ENCODE results near the gene BRI3.
A peak's percentile ranks its signal among the peaks of the same experiment; 100 is the strongest.

The BRI3 gene

GRCh38 chr7:98280791-98281756, at the start of gene BRI3:
TSS of gene BRI3 (plus strand) at chr7:98281686. CDS start at chr7:98281796, 110 bp downstream.
- DNase-seq (ENCODE audit: low spot score): peak; percentile 93
- H3K4me3 ChIP-seq: peak within 1 kb of the TSS; percentile 99
- peak within 1 kb of the TSS; percentile 93 to 100 for H3K27ac ChIP-seq
- no peak for TF ChIP-seq CTCF (IDR thresholded peaks at IDR 0.05)

DNA sequence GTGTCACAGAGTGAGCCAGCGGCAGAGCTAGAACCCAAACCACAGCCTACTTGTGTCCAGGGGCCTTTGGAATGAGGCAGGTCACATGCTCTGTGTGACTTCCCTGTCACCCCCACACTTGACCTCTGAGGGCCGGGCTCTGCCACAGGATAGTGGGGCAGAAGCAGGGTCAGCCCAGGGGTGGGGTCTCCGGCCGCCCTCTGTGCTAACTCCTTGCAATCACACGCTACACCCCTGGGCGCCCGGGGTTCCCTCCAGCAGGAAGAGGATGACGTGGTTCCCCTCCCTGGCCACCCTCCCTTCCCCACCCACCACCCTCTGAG, 49.3 kb upstream of the BRI3 start:
- DNase-seq (ENCODE audit: low spot score): no peak
- TF ChIP-seq CTCF (IDR thresholded peaks at IDR 0.05): no peak

DNA sequence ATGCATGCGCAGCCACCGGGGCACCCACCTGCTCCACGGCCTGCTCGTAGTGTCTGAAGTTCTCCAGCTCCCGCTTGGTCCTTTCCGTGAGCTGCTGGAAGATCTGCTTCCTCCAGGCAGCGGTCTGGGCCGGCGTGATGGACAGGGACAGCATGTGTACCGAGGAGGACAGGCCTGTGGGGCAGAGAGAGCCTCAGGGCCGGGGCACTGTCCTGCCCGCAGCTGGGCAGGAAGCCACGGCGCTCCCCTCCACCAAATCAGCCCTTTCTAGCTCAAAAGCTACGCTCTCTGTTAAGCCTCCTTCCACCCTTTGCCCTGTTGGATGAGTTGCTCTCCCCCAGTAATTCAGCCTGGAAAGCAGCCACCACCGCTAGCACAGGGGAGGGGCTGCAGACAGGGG, 48.7 kb upstream of the BRI3 start:
- no peak overlapping the region for H3K4me3 ChIP-seq
- TF ChIP-seq CTCF (IDR thresholded peaks at IDR 0.05): no peak
- no peak for DNase-seq (ENCODE audit: low spot score)
- H3K27ac ChIP-seq: no peak overlapping the region

More for the DNA sequence above, 49.3 kb upstream of the BRI3 start:
- no peak overlapping the region for H3K27ac ChIP-seq
- no peak overlapping the region for H3K4me3 ChIP-seq

- H3K4me3 ChIP-seq: no peak overlapping the region
- H3K27ac ChIP-seq: no peak overlapping the region
- DNase-seq (ENCODE audit: low spot score): peak; percentile 66
- no peak for TF ChIP-seq CTCF (IDR thresholded peaks at IDR 0.05)
These were observed 48.0 kb upstream of the BRI3 start for GRCh38 chr7:98233219-98234070.

- TF ChIP-seq CTCF (IDR thresholded peaks at IDR 0.05): no peak
- no peak overlapping the region for H3K27ac ChIP-seq
- H3K4me3 ChIP-seq: no peak overlapping the region
- DNase-seq (ENCODE audit: low spot score): no peak
These were observed 46.9 kb upstream of the BRI3 start for GRCh38 chr7:98234429-98235147.

- DNase-seq (ENCODE audit: low spot score): peak; percentile 69
- Histone ChIP-seq H3K27ac (no peak overlapping the region), H3K4me3 (no peak overlapping the region)
- TF ChIP-seq CTCF (IDR thresholded peaks at IDR 0.05): no peak
These were observed 45.6 kb upstream of the BRI3 start for GRCh38 chr7:98235901-98236300.
